Esophagus squamous epithelium (tissue), 4 donors: ENCODE results near the gene ZNF655.

Source experiments
- POLR2A ChIP-seq, 4 donors: fragments of 450-650 bp; IDR thresholded peaks; one replicate each; pipeline ENCODE4 v1.6.1; 2017; ENCODE audit warnings: antibody characterized with exemption in 4 of 4, mild to moderate bottlenecking in 4 of 4, moderate library complexity in 3 of 4
- TF ChIP-seq, protein P1 (sequence below), 6 experiments: fragments of 450-650 bp in 4 of 6; fragments of 200-600 bp in 2 of 6; sonication (generic) in 2 of 6; IDR thresholded peaks; one replicate each; pipeline ENCODE4 v1.5.1; 2016 to 2019; ENCODE audit warnings: antibody characterized with exemption in 6 of 6, mild to moderate bottlenecking in 4 of 6, moderate library complexity in 4 of 6

DNA sequence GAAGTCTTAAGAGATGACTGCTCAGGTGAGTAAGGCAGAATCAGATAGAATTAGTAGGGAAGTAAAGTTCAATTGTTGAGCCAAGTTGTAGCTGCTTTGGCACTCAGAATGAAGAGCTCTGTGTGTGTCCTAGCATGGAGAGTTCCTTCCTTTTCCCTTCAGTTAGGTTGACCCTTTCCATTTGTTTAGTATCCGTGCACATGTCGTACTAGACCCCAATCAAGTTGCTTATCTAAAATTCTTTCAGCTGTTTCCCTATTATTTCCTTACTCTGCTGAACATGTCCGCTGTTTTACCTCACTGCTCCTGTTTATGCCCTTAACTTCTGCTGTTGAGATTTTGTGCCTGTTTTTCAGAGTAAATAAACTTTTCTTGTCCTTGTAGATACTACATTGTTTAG, 13.3 kb downstream of the ZNF655 start:
- TF ChIP-seq, protein P1, sequence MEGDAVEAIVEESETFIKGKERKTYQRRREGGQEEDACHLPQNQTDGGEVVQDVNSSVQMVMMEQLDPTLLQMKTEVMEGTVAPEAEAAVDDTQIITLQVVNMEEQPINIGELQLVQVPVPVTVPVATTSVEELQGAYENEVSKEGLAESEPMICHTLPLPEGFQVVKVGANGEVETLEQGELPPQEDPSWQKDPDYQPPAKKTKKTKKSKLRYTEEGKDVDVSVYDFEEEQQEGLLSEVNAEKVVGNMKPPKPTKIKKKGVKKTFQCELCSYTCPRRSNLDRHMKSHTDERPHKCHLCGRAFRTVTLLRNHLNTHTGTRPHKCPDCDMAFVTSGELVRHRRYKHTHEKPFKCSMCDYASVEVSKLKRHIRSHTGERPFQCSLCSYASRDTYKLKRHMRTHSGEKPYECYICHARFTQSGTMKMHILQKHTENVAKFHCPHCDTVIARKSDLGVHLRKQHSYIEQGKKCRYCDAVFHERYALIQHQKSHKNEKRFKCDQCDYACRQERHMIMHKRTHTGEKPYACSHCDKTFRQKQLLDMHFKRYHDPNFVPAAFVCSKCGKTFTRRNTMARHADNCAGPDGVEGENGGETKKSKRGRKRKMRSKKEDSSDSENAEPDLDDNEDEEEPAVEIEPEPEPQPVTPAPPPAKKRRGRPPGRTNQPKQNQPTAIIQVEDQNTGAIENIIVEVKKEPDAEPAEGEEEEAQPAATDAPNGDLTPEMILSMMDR (IDR thresholded peaks at IDR 0.05) = no peak
- no peak for TF ChIP-seq POLR2A (IDR thresholded peaks at IDR 0.05)
